Small intestine (tissue), 7 donors: ENCODE data around the gene CFAP410. TPM values are rescaled to one million over a fixed set of nuclear protein-coding genes. Genes with fewer than 3 reads are reported as not detected.

Experiments
- DNase-seq, 2 donors: peaks; one replicate each; pipeline versions ENCODE4 v3.0.0 to v3.0.0-alpha.2; 2013
- FAIRE-seq: peaks from 2 replicates; lab custom pipeline; 2012; peaks lifted over from hg19 to GRCh38; lab: Jason Lieb, UNC
- H3K27ac ChIP-seq, 3 donors: one replicate each; pipeline ENCODE4 v1.5.1; 2013; ENCODE audit warnings: low read length in 2 of 3, mild to moderate bottlenecking in 2 of 3, control low read depth in 1 of 3, inconsistent platforms in 1 of 3, low read depth in 1 of 3, moderate library complexity in 1 of 3
- H3K27me3 ChIP-seq, 3 donors: one replicate each; pipeline ENCODE4 v1.6.1; 2013; ENCODE audit warnings: low read length in 3 of 3, inconsistent platforms in 1 of 3; ENCODE audit not compliant: control insufficient read depth in 3 of 3, insufficient read depth in 3 of 3
- H3K36me3 ChIP-seq, 3 donors: one replicate each; pipeline ENCODE4 v1.6.1; 2013; ENCODE audit warnings: low read length in 3 of 3, inconsistent platforms in 1 of 3, low read depth in 1 of 3, mild to moderate bottlenecking in 1 of 3, moderate library complexity in 1 of 3; ENCODE audit not compliant: control insufficient read depth in 3 of 3, insufficient read depth in 2 of 3
- H3K4me1 ChIP-seq, 3 donors: one replicate each; pipeline ENCODE4 v1.6.1; 2013; ENCODE audit warnings: low read length in 2 of 3, inconsistent platforms in 1 of 3, low read depth in 1 of 3, mild to moderate bottlenecking in 1 of 3, moderate library complexity in 1 of 3; ENCODE audit not compliant: control insufficient read depth in 3 of 3, insufficient read depth in 2 of 3
- H3K4me3 ChIP-seq, 3 donors: one replicate each; pipeline ENCODE4 v1.5.1; 2013; ENCODE audit warnings: low read length in 3 of 3, control low read depth in 1 of 3, inconsistent platforms in 1 of 3, low read depth in 1 of 3, mild to moderate bottlenecking in 1 of 3, moderate library complexity in 1 of 3
- H3K9me3 ChIP-seq, 2 donors: one replicate each; pipeline ENCODE4 v1.6.1; 2013; ENCODE audit warnings: low read depth in 1 of 2, low read length in 1 of 2; ENCODE audit not compliant: control insufficient read depth in 2 of 2, insufficient read depth in 1 of 2
- WGBS, 3 donors: extraction: QIAGEN DNeasy Blood & Tissue Kit; methylation state at CpG; one replicate each; pipeline ENCODE4 v1.1.7; 2013; 5-methylcytosine and 5-hydroxymethylcytosine counted together
- polyA plus RNA-seq, 4 donors: library from polyadenylated mRNA; stranded (reverse) in 3 of 4; unstranded in 1 of 4; fragments of 200-250 nt in 3 of 4; fragments of 120-200 nt in 1 of 4; gene quantifications; one replicate each; pipeline versions ENCODE4 v1.2.1 to v1.2.3, GENCODE V29; 2013
- donor health status: healthy with polysubstance abuse.
- donor health status: control.
- donor health status: control.
- donor health status: Bipolar disorder and iron deficiency.
- donor health status: healthy.

Gene CFAP410
- polyA plus RNA-seq, 4 donors: 17.9 to 35.9 (median 32.3) TPM

GRCh38 chr21:44321846-44322450 is 17.2 kb downstream of the CFAP410 start:
- Histone ChIP-seq H3K9me3 (no peaks in the 10 kb centered on the region), H3K36me3 (peaks cover 25 to 98% (median 30%) of the 10 kb centered on the region in 3 donors), H3K4me3 (no peak overlapping the region), H3K27me3 (no peaks in the 10 kb centered on the region), H3K4me1 (no peaks in the 10 kb centered on the region), H3K27ac (no peak overlapping the region)
- 89 to 93% (median 93%) methylated on average over 23 of the region's 23 CpGs for WGBS, 3 donors
- FAIRE-seq (no peak), DNase-seq (no peak)

- WGBS, 3 donors: 91 to 93% (median 93%) methylated on average over 13 of the region's 13 CpGs
- H3K36me3 ChIP-seq: peaks cover 25 to 98% (median 37%) of the 10 kb centered on the region in 3 donors
- no peaks in the 10 kb centered on the region for H3K27me3 ChIP-seq
- H3K4me1 ChIP-seq: no peaks in the 10 kb centered on the region
- H3K9me3 ChIP-seq: no peaks in the 10 kb centered on the region
- no peak overlapping the region for H3K4me3 ChIP-seq
- DNase-seq: no peak
- H3K27ac ChIP-seq: no peak overlapping the region
- FAIRE-seq: no peak
These were observed 18.3 kb downstream of the CFAP410 start for GRCh38 chr21:44320847-44321246.

GRCh38 chr21:44319407-44320065 is 19.7 kb downstream of the CFAP410 start:
- Histone ChIP-seq H3K4me1 (no peaks in the 10 kb centered on the region), H3K27me3 (no peaks in the 10 kb centered on the region), H3K9me3 (no peaks in the 10 kb centered on the region), H3K36me3 (peaks cover 20 to 98% (median 35%) of the 10 kb centered on the region in 3 donors), H3K27ac (no peak overlapping the region), H3K4me3 (no peak overlapping the region)
- DNase-seq (no peak), FAIRE-seq (no peak)
- 92 to 96% (median 94%) methylated on average over 31 to 35 of the region's 35 CpGs for WGBS, 3 donors

- H3K27me3 ChIP-seq: no peaks in the 10 kb centered on the region
- H3K4me1 ChIP-seq: no peaks in the 10 kb centered on the region
- H3K36me3 ChIP-seq: peaks cover 19 to 98% (median 38%) of the 10 kb centered on the region in 3 donors
- no peak for FAIRE-seq
- 94 to 97% (median 94%) methylated on average over 25 of the region's 25 CpGs for WGBS, 3 donors
- H3K4me3 ChIP-seq: no peak overlapping the region
- H3K27ac ChIP-seq: no peak overlapping the region
- H3K9me3 ChIP-seq: no peaks in the 10 kb centered on the region
- DNase-seq: no peak
These were observed 20.5 kb downstream of the CFAP410 start for GRCh38 chr21:44318489-44319285.

GRCh38 chr21:44317871-44318270 is 21.3 kb downstream of the CFAP410 start:
- H3K36me3 ChIP-seq: peaks cover 23 to 98% (median 41%) of the 10 kb centered on the region in 3 donors
- H3K27ac ChIP-seq: no peak overlapping the region
- no peak overlapping the region for H3K4me3 ChIP-seq
- DNase-seq (no peak), FAIRE-seq (no peak)
- H3K27me3 ChIP-seq: no peaks in the 10 kb centered on the region
- 95 to 98% (median 96%) methylated on average over 21 to 22 of the region's 22 CpGs for WGBS, 3 donors
- no peaks in the 10 kb centered on the region for H3K4me1 ChIP-seq
- H3K9me3 ChIP-seq: no peaks in the 10 kb centered on the region

GRCh38 chr21:44317241-44317782 is 21.9 kb downstream of the CFAP410 start:
- Histone ChIP-seq H3K4me1 (no peaks in the 10 kb centered on the region), H3K4me3 (no peak overlapping the region), H3K27ac (no peak overlapping the region), H3K27me3 (no peaks in the 10 kb centered on the region), H3K36me3 (peaks cover 24 to 98% (median 38%) of the 10 kb centered on the region in 3 donors), H3K9me3 (no peaks in the 10 kb centered on the region)
- FAIRE-seq (no peak), DNase-seq (no peak)
- 91 to 93% (median 92%) methylated on average over 18 to 19 of the region's 19 CpGs for WGBS, 3 donors

GRCh38 chr21:44316277-44316900 is 22.8 kb downstream of the CFAP410 start:
- H3K27me3 ChIP-seq: no peaks in the 10 kb centered on the region
- no peaks in the 10 kb centered on the region for H3K4me1 ChIP-seq
- H3K27ac ChIP-seq: no peak overlapping the region
- H3K9me3 ChIP-seq: no peaks in the 10 kb centered on the region
- 90 to 94% (median 92%) methylated on average over 26 to 27 of the region's 27 CpGs for WGBS, 3 donors
- no peak overlapping the region for H3K4me3 ChIP-seq
- DNase-seq: no peak
- no peak for FAIRE-seq
- H3K36me3 ChIP-seq: peaks cover 26 to 98% (median 37%) of the 10 kb centered on the region in 3 donors
